Neuronal stem cell (in vitro differentiated cells): ENCODE measurements around the gene RAB14.

Source experiments
- DNase-seq: peaks from one replicate; pipeline ENCODE4 v3.0.0-alpha.2; 2013; ENCODE audit warnings: low spot score
- H2AFZ ChIP-seq: one replicate; pipeline ENCODE4 v1.6.1; 2013; ENCODE audit warnings: mild to moderate bottlenecking, low read length, inconsistent platforms
- H2AK5ac ChIP-seq: 2 replicates; pipeline ENCODE4 v1.6.1; 2013; ENCODE audit warnings: low read depth, mild to moderate bottlenecking, inconsistent platforms, low read length, moderate library complexity, mixed read lengths
- H2BK120ac ChIP-seq: 2 replicates; pipeline ENCODE4 v1.6.1; 2013; ENCODE audit warnings: low read depth, mild to moderate bottlenecking, inconsistent platforms, low read length, moderate library complexity, mixed read lengths
- H2BK12ac ChIP-seq: one replicate; pipeline ENCODE4 v1.6.1; 2013; ENCODE audit warnings: low read length, inconsistent platforms
- H2BK15ac ChIP-seq: 2 replicates; pipeline ENCODE4 v1.6.1; 2013; ENCODE audit warnings: mild to moderate bottlenecking, low read length, inconsistent platforms, mixed read lengths
- H2BK5ac ChIP-seq: one replicate; pipeline ENCODE4 v1.6.1; 2013; ENCODE audit warnings: inconsistent platforms, mild to moderate bottlenecking, low read length, moderate library complexity
- H3K14ac ChIP-seq: one replicate; pipeline ENCODE4 v1.6.1; 2013; ENCODE audit warnings: low read length, inconsistent platforms
- H3K18ac ChIP-seq: 2 replicates; pipeline ENCODE4 v1.6.1; 2013; ENCODE audit warnings: low read length, inconsistent platforms
- H3K23ac ChIP-seq: 2 replicates; pipeline ENCODE4 v1.6.1; 2013; ENCODE audit warnings: low read depth, mild to moderate bottlenecking, mixed read lengths, low read length, inconsistent platforms; ENCODE audit not compliant: poor library complexity
- H3K27ac ChIP-seq: replicated peaks from 3 replicates; pipeline ENCODE4 v1.5.1; 2013; ENCODE audit warnings: low read length, inconsistent platforms
- H3K27me3 ChIP-seq, 3 experiments: 2 replicates each; pipeline ENCODE4 v1.6.1; 2013; ENCODE audit warnings: low read length in 3 of 3, mild to moderate bottlenecking in 2 of 3, inconsistent platforms in 1 of 3, low read depth in 1 of 3, mixed read lengths in 1 of 3, moderate library complexity in 1 of 3; ENCODE audit not compliant: control insufficient read depth in 3 of 3, insufficient read depth in 3 of 3
- H3K36me3 ChIP-seq, 2 donors: replicated peaks in 1 of 2; 2 replicates each; pipeline ENCODE4 v1.6.1; 2013; ENCODE audit warnings: low read length in 2 of 2; ENCODE audit not compliant: control insufficient read depth in 2 of 2, insufficient read depth in 2 of 2
- H3K4ac ChIP-seq: 2 replicates; pipeline ENCODE4 v1.6.1; 2013; ENCODE audit warnings: inconsistent platforms, mild to moderate bottlenecking, low read length, moderate library complexity
- H3K4me1 ChIP-seq, 2 donors: 1 replicate in 1 of 2; 2 replicates in 1 of 2; pipeline ENCODE4 v1.6.1; 2013; ENCODE audit warnings: low read length in 2 of 2, low read depth in 1 of 2; ENCODE audit not compliant: control insufficient read depth in 2 of 2, insufficient read depth in 1 of 2
- H3K4me2 ChIP-seq: one replicate; pipeline ENCODE4 v1.6.1; 2013; ENCODE audit warnings: mild to moderate bottlenecking, low read length, inconsistent platforms; ENCODE audit not compliant: insufficient read depth, poor library complexity, severe bottlenecking
- H3K4me3 ChIP-seq, 2 donors: 2 replicates each; pipeline ENCODE4 v1.5.1; 2013; ENCODE audit warnings: low read length in 2 of 2, mild to moderate bottlenecking in 2 of 2, inconsistent platforms in 1 of 2, moderate library complexity in 1 of 2
- H3K79me1 ChIP-seq: one replicate; pipeline ENCODE4 v1.6.1; 2013; ENCODE audit warnings: low read depth, mild to moderate bottlenecking, inconsistent platforms, low read length, moderate library complexity
- H3K9ac ChIP-seq: one replicate; pipeline ENCODE4 v1.6.1; 2013; ENCODE audit warnings: mild to moderate bottlenecking, low read depth, low read length, inconsistent platforms; ENCODE audit not compliant: poor library complexity
- H3K9me3 ChIP-seq, 2 donors: replicated peaks in 1 of 2; 2 replicates each; pipeline versions ENCODE3 to v1.6.1; 2013; ENCODE audit warnings: low read length in 2 of 2, mild to moderate bottlenecking in 2 of 2, inconsistent platforms in 1 of 2, low read depth in 1 of 2, mixed read lengths in 1 of 2, moderate library complexity in 1 of 2; ENCODE audit not compliant: control insufficient read depth in 2 of 2, insufficient read depth in 1 of 2
- H4K8ac ChIP-seq: one replicate; pipeline ENCODE4 v1.6.1; 2013; ENCODE audit warnings: low read depth, mild to moderate bottlenecking, inconsistent platforms, low read length, moderate library complexity
- H4K91ac ChIP-seq: one replicate; pipeline ENCODE4 v1.6.1; 2013; ENCODE audit warnings: low read length, low read depth, mild to moderate bottlenecking, inconsistent platforms; ENCODE audit not compliant: poor library complexity
- WGBS, 2 donors: extraction: QIAGEN DNeasy Blood & Tissue Kit; methylation state at CpG; one replicate each; pipeline ENCODE4 v1.1.7; 2013; ENCODE audit warnings: missing lambda C conversion rate in 2 of 2, mixed read lengths in 1 of 2; ENCODE audit not compliant: insufficient read length in 2 of 2, insufficient replicate concordance in 1 of 2; ENCODE audit errors: extremely low coverage in 2 of 2; 5-methylcytosine and 5-hydroxymethylcytosine counted together

Gene RAB14

GRCh38 chr9:121219530-121219929 lies 17.9 kb upstream of the RAB14 start:
- no peaks in the 10 kb centered on the region for H3K79me1 ChIP-seq
- DNase-seq, result no peak
- H2BK120ac ChIP-seq, result no peak overlapping the region
- no peak overlapping the region for H4K8ac ChIP-seq
- no peak overlapping the region for H3K14ac ChIP-seq
- H2BK15ac ChIP-seq, result no peak overlapping the region
- WGBS, 2 donors, result no CpG with 5 or more reads among the region's 3 CpGs
- H3K23ac ChIP-seq, result no peak overlapping the region
- H2AK5ac ChIP-seq, result no peak overlapping the region
- no peak overlapping the region for H3K9ac ChIP-seq
- H3K4me2 ChIP-seq, result no peak overlapping the region
- no peak overlapping the region for H2BK12ac ChIP-seq
- H2AFZ ChIP-seq, result no peak overlapping the region
- no peak overlapping the region for H4K91ac ChIP-seq
- H3K4ac ChIP-seq, result no peak overlapping the region
- H2BK5ac ChIP-seq, result no peak overlapping the region
- no peaks in the 10 kb centered on the region for H3K4me1 ChIP-seq
- H3K27me3 ChIP-seq, result no peaks in the 10 kb centered on the region
- H3K4me3 ChIP-seq, result no peak overlapping the region
- no peak overlapping the region for H3K18ac ChIP-seq
- no peak overlapping the region for H3K27ac ChIP-seq
- no peaks in the 10 kb centered on the region for H3K36me3 ChIP-seq
- H3K9me3 ChIP-seq, result no peaks in the 10 kb centered on the region

- no peaks in the 10 kb centered on the region for H3K4me1 ChIP-seq
- no peak overlapping the region for H3K4me2 ChIP-seq
- no peak overlapping the region for H2AK5ac ChIP-seq
- H4K8ac ChIP-seq, result no peak overlapping the region
- H3K4ac ChIP-seq, result no peak overlapping the region
- WGBS, 2 donors, result no CpG with 5 or more reads among the region's 8 CpGs
- H2BK12ac ChIP-seq, result no peak overlapping the region
- no peak overlapping the region for H3K23ac ChIP-seq
- H2AFZ ChIP-seq, result no peak overlapping the region
- no peak overlapping the region for H3K14ac ChIP-seq
- H2BK15ac ChIP-seq, result no peak overlapping the region
- no peaks in the 10 kb centered on the region for H3K36me3 ChIP-seq
- DNase-seq, result no peak
- no peak overlapping the region for H4K91ac ChIP-seq
- H2BK120ac ChIP-seq, result no peak overlapping the region
- no peak overlapping the region for H3K9ac ChIP-seq
- H2BK5ac ChIP-seq, result no peak overlapping the region
- H3K18ac ChIP-seq, result no peak overlapping the region
- H3K27me3 ChIP-seq, result no peaks in the 10 kb centered on the region
- no peaks in the 10 kb centered on the region for H3K79me1 ChIP-seq
- no peak overlapping the region for H3K4me3 ChIP-seq
- H3K27ac ChIP-seq, result no peak overlapping the region
- H3K9me3 ChIP-seq, result no peaks in the 10 kb centered on the region
Measured at GRCh38 chr9:121218357-121219027, 16.8 kb upstream of the RAB14 start.

GRCh38 chr9:121217609-121218292 lies 16.1 kb upstream of the RAB14 start:
- no peak overlapping the region for H3K23ac ChIP-seq
- no peak overlapping the region for H3K27ac ChIP-seq
- DNase-seq, result no peak
- no peak overlapping the region for H2BK15ac ChIP-seq
- no peak overlapping the region for H4K8ac ChIP-seq
- no peak overlapping the region for H3K4me2 ChIP-seq
- H2AK5ac ChIP-seq, result no peak overlapping the region
- no peaks in the 10 kb centered on the region for H3K36me3 ChIP-seq
- H2BK5ac ChIP-seq, result no peak overlapping the region
- H2BK12ac ChIP-seq, result no peak overlapping the region
- H3K14ac ChIP-seq, result no peak overlapping the region
- no peak overlapping the region for H3K18ac ChIP-seq
- H3K4ac ChIP-seq, result no peak overlapping the region
- WGBS, 2 donors, result no CpG with 5 or more reads among the region's 4 CpGs
- no peaks in the 10 kb centered on the region for H3K4me1 ChIP-seq
- no peaks in the 10 kb centered on the region for H3K27me3 ChIP-seq
- no peak overlapping the region for H3K4me3 ChIP-seq
- H3K9me3 ChIP-seq, result no peaks in the 10 kb centered on the region
- no peak overlapping the region for H2AFZ ChIP-seq
- no peak overlapping the region for H3K9ac ChIP-seq
- H4K91ac ChIP-seq, result no peak overlapping the region
- no peaks in the 10 kb centered on the region for H3K79me1 ChIP-seq
- no peak overlapping the region for H2BK120ac ChIP-seq

- H3K4ac ChIP-seq, result no peak overlapping the region
- H3K18ac ChIP-seq, result no peak overlapping the region
- no peak for DNase-seq
- no peaks in the 10 kb centered on the region for H3K79me1 ChIP-seq
- no peak overlapping the region for H2BK15ac ChIP-seq
- H3K9me3 ChIP-seq, result no peaks in the 10 kb centered on the region
- WGBS, 2 donors, result no CpG with 5 or more reads among the region's 3 CpGs
- H3K14ac ChIP-seq, result no peak overlapping the region
- H3K36me3 ChIP-seq, result no peaks in the 10 kb centered on the region
- no peaks in the 10 kb centered on the region for H3K27me3 ChIP-seq
- H3K4me3 ChIP-seq, result no peak overlapping the region
- H2BK5ac ChIP-seq, result no peak overlapping the region
- H3K23ac ChIP-seq, result no peak overlapping the region
- H2BK120ac ChIP-seq, result no peak overlapping the region
- H3K27ac ChIP-seq, result no peak overlapping the region
- no peak overlapping the region for H4K91ac ChIP-seq
- H3K4me2 ChIP-seq, result no peak overlapping the region
- H2AK5ac ChIP-seq, result no peak overlapping the region
- H4K8ac ChIP-seq, result no peak overlapping the region
- no peaks in the 10 kb centered on the region for H3K4me1 ChIP-seq
- no peak overlapping the region for H2AFZ ChIP-seq
- H3K9ac ChIP-seq, result no peak overlapping the region
- no peak overlapping the region for H2BK12ac ChIP-seq
Measured at GRCh38 chr9:121216271-121216805, 14.7 kb upstream of the RAB14 start.
